Measurements from ENCODE around the gene RCAN1. TPM values are rescaled to one million over a fixed set of nuclear protein-coding genes. Genes with fewer than 3 reads are reported as not detected.
"Not testable (repeated sequence)": the region's sequence is repeated elsewhere in the genome, so short reads cannot be mapped to it uniquely, and the experiment has no call there.

The RCAN1 gene
- total RNA-seq, 1 donor from 2014 or later, result 13.0 TPM

DNA sequence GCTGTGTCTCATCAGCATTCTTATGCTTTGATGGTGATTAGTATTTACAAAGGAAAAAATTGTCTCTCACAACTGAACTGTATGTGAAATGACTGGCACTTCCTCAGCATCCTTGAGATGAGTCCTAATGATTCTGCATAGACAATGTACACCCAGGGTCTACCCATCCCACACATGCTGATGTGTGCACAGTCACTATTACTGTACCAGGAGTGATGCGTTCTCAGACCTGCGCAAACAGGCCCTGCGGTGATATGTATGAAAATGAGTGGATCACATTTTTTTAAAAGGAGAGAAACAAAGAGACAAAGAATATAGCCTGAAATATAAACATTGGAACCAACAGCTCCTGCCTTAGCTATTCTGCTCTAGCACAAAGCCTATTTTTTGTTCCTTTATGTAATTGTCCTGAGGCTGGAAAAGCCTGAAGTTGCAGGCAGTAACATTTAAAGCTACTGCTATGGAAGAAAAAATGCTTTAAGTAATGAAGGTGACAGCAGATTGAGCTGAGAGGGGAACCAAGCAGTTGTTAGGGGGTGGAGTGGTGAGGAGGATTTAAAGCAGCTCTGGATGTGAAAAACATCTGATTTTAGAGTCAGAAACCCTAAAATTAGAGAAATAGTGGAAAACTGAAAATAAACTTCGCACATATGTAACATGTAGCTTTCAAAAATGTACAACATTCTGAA lies 5.5 kb downstream of the RCAN1 start:
- H3K27ac Mint-ChIP-seq (ENCODE audit: unreplicated experiment), result no peak overlapping the region
- no peaks in the 10 kb centered on the region for H3K9me3 Mint-ChIP-seq
- DNase-seq (ENCODE audit: low read depth, low spot score), result no peak
- peak overlapping the region; percentile 39 for H3K4me3 Mint-ChIP-seq
- TF ChIP-seq, protein P1, sequence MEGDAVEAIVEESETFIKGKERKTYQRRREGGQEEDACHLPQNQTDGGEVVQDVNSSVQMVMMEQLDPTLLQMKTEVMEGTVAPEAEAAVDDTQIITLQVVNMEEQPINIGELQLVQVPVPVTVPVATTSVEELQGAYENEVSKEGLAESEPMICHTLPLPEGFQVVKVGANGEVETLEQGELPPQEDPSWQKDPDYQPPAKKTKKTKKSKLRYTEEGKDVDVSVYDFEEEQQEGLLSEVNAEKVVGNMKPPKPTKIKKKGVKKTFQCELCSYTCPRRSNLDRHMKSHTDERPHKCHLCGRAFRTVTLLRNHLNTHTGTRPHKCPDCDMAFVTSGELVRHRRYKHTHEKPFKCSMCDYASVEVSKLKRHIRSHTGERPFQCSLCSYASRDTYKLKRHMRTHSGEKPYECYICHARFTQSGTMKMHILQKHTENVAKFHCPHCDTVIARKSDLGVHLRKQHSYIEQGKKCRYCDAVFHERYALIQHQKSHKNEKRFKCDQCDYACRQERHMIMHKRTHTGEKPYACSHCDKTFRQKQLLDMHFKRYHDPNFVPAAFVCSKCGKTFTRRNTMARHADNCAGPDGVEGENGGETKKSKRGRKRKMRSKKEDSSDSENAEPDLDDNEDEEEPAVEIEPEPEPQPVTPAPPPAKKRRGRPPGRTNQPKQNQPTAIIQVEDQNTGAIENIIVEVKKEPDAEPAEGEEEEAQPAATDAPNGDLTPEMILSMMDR (conservative IDR thresholded peaks at IDR 0.05), result no peak
- no peaks in the 10 kb centered on the region for H3K36me3 Mint-ChIP-seq (ENCODE audit: low read depth)
- H3K27me3 Mint-ChIP-seq (ENCODE audit: low read depth), result peaks cover 20% of the 10 kb centered on the region
- H3K4me1 Mint-ChIP-seq, result peaks cover 15% of the 10 kb centered on the region

DNA sequence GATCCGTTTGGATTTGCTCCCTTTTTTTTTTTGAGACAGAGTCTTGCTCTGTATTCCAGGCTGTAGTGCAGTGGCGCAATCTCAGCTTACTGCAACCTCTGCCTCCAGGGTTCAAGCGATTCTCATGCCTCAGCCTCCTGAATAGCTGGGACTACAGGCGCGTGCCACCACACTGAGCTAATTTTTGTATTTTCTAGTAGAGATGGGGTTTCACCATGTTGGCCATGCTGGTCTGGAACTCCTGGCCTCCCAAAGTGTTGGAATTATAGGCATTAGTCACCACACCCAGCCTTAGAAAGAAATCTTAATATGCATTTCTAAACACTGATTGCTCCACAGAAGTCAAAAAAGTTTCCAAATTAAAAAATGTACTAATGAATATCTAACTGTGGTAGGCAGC lies 7.5 kb downstream of the RCAN1 start:
- H3K9me3 Mint-ChIP-seq; H3K27ac Mint-ChIP-seq (ENCODE audit: unreplicated experiment); DNase-seq (ENCODE audit: low read depth, low spot score); H3K27me3 Mint-ChIP-seq (ENCODE audit: low read depth); H3K36me3 Mint-ChIP-seq (ENCODE audit: low read depth); H3K4me3 Mint-ChIP-seq: not testable (repeated sequence)
- peaks cover 16% of the 10 kb centered on the region for H3K4me1 Mint-ChIP-seq

DNA sequence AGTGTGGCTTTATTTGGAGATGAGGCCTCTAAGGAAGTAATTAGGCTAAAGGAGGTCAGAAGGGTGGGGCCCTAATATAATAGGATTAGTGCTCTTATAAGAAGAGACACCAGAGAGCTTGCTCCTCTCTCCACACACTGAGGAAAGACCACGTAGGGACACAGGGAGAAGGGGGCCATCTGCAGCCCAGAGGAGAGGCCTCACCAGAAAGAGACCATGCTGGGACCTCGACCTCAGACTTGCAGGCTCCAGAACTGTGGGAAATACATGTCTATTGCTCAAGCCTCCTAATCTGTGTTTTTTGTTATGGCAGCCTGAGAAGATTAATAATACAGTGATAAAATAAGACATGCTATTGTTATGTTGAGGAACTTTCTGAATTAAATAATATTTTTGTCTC lies 8.3 kb downstream of the RCAN1 start:
- H3K27me3 Mint-ChIP-seq (ENCODE audit: low read depth), result peaks cover 2% of the 10 kb centered on the region
- peaks cover 16% of the 10 kb centered on the region for H3K4me1 Mint-ChIP-seq
- no peaks in the 10 kb centered on the region for H3K9me3 Mint-ChIP-seq
- no peak for DNase-seq (ENCODE audit: low read depth, low spot score)
- H3K27ac Mint-ChIP-seq (ENCODE audit: unreplicated experiment), result no peak overlapping the region
- TF ChIP-seq, protein P1 (conservative IDR thresholded peaks at IDR 0.05), result no peak
- no peak overlapping the region for H3K4me3 Mint-ChIP-seq
- no peaks in the 10 kb centered on the region for H3K36me3 Mint-ChIP-seq (ENCODE audit: low read depth)

DNA sequence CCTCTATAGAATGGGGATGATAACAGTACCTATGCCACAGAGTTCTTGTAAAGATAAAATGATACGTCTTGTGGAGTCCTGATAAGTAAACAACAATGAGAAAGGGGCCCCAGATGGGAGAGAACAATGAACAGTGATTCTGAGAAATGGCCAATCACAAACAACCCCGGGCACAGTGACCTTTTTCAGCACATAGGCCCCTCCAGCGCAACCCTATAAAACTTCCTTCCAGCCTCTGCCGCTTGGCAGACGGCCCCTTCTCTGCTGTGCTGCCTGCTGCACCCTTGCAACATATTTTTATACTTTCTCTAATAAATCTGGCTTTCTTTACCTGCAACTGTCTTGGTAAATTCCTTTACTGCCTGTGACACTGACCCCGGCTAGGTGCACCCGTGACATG lies 8.9 kb downstream of the RCAN1 start:
- no peaks in the 10 kb centered on the region for H3K9me3 Mint-ChIP-seq
- TF ChIP-seq, protein P1 (conservative IDR thresholded peaks at IDR 0.05), result no peak
- peaks cover 16% of the 10 kb centered on the region for H3K4me1 Mint-ChIP-seq
- DNase-seq (ENCODE audit: low read depth, low spot score), result no peak
- no peaks in the 10 kb centered on the region for H3K27me3 Mint-ChIP-seq (ENCODE audit: low read depth)
- no peaks in the 10 kb centered on the region for H3K36me3 Mint-ChIP-seq (ENCODE audit: low read depth)
- H3K4me3 Mint-ChIP-seq, result no peak overlapping the region
- no peak overlapping the region for H3K27ac Mint-ChIP-seq (ENCODE audit: unreplicated experiment)

DNA sequence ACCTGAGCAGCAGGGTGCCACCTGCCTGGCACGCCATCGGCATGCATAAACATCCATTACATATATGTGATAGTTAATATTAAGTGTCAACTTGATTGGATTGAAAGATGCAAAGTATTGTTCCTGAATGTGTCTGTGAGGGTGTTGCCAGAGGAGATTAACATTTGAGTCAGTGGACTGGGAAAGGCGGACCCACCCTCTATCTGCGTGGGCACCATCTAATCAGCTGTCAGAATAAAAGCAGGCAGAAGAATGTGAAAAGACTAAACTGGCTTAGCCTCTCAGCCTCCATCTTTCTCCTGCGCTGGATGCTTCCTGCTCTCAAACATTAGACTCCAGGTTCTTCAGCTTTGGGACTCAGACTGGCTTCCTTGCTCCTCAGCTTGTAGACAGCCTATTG lies 10.0 kb downstream of the RCAN1 start:
- not testable (repeated sequence) for H3K27me3 Mint-ChIP-seq (ENCODE audit: low read depth); DNase-seq (ENCODE audit: low read depth, low spot score); H3K36me3 Mint-ChIP-seq (ENCODE audit: low read depth); H3K4me3 Mint-ChIP-seq; H3K27ac Mint-ChIP-seq (ENCODE audit: unreplicated experiment); H3K9me3 Mint-ChIP-seq
- peaks cover 16% of the 10 kb centered on the region for H3K4me1 Mint-ChIP-seq

DNA sequence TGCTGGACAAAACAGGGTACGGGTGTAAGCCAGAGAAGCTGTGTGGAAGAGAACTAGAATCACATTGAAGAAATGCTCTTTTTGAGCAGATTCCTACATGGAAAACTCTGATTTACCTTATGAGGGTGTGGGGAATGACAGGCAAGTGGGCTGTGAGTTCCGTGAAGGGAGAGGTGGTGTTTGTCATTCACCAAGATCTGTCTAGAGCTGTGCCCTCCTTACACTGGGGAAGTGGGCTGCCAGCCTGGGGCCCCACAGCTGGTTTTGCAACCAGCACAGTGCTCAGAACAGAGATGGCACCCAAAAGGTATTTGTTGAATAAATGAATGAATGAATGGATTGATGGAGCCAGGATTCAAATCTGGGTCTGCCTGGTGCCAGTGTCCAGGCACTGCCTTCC lies 10.4 kb downstream of the RCAN1 start:
- H3K9me3 Mint-ChIP-seq, result no peaks in the 10 kb centered on the region
- H3K4me1 Mint-ChIP-seq, result peaks cover 16% of the 10 kb centered on the region
- no peaks in the 10 kb centered on the region for H3K27me3 Mint-ChIP-seq (ENCODE audit: low read depth)
- H3K27ac Mint-ChIP-seq (ENCODE audit: unreplicated experiment), result no peak overlapping the region
- TF ChIP-seq, protein P1 (conservative IDR thresholded peaks at IDR 0.05), result no peak
- H3K4me3 Mint-ChIP-seq, result no peak overlapping the region
- no peaks in the 10 kb centered on the region for H3K36me3 Mint-ChIP-seq (ENCODE audit: low read depth)
- DNase-seq (ENCODE audit: low read depth, low spot score), result no peak
